HG02870 (cell line): Measurements from ENCODE around the gene GALNT7.

Source experiments
- ATAC-seq: cut with Tn5 transposase; IDR thresholded peaks from one replicate; pipeline ENCODE4 v1.9.1; 2021; ENCODE audit warnings: mild to moderate bottlenecking, moderate library complexity; ENCODE audit not compliant: unreplicated experiment

Gene GALNT7

DNA sequence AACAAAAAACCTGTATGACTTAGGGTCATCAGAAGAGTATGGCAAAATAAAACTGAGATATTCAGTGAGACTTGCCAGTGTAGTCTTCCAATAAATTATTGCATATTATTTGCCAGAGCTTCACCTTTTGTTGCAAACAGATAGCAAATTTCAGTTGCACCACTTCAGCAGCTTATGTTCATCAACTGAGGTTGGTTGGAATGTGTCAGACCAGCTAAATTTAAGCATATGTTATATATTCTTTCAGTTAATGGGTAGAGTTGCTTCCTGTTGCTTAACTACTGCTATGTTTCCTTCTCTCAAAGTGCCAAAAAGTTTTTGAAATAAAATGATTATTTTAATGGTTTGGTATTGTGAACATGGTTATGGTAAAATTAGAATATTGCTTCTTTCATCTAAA, 61.5 kb downstream of the GALNT7 start:
- ATAC-seq, result no peak

GRCh38 chr4:173231916-173232315, 63.3 kb downstream of the GALNT7 start:
- ATAC-seq, result peak; percentile 63

GRCh38 chr4:173233857-173234256, 65.2 kb downstream of the GALNT7 start:
- ATAC-seq, result no peak

- ATAC-seq, result no peak
Observed at GRCh38 chr4:173235050-173235449, 66.4 kb downstream of the GALNT7 start.

DNA sequence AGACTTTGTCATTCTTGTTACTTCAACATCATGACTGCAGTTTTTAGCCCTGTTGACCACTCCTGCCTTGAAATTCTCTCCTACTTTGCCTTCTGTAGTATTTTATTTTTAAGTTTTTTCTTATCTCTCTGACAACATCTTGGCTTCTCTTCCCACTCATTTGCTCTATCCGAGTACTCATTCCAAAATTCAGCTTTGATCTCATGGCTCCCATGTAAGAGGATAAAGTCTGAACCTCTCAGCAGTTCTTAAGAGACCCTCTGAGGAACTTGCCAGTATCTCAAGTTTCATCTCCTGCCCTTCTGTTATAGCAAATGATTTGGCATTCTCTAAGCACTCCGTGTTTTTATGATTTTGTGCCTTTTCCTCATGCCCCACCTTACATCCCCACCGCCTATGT, 67.7 kb downstream of the GALNT7 start:
- no peak for ATAC-seq

DNA sequence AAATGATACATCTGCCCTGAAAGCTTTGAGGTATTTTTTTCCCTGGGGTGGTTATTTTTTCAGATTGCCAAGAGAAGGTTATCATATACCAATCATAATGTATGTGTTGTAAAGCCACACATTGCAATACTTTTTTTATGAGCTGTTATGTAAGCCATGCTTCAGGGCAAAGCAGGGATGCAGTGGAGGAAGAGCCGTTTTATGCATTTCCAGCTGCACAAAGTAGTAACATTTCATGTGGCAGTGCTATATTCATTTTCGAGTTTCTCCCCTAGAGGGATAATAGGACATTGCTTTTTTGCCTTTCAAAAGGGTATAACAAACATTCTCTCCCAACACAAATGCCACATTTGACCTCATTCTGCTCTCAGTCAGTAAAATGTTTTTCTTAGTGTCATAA, 68.5 kb downstream of the GALNT7 start:
- ATAC-seq, result no peak

DNA sequence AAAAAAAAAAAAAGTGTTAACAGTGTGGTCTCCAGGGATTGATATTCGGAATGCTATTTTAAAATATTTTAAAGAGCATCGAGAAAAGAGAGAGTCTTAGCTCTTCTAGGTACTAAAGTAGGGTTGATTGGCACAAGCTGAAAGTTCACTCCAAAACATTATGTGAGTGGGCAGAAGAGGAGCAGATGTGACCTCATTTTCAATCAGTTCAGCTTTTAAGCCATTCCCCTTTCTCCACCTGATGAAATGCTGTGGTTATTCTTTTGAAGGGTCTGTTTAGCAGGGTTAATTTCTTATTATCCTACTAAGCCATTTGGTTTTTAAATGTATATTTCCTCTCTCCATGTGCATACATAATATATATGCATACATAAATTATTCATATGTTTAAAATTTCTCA, 69.2 kb downstream of the GALNT7 start:
- no peak for ATAC-seq

DNA sequence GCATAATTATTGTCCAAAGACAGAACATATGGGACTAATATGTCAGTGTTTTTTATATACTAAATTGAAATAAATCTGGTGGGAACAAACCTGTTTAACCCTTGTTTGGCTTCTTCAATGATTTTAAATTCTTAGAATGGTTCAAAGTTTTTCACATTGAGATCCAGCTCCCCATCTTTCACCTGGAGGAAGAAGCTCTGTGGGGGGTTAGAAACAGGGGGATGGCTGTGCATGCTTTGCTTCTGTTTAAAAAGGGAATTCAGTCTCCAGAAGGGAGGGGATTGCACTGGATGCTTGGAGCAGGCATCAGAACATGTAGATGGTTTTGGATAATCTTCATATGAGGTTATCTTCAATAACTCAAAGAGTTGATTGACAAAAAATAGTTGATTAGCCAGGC, 72.1 kb downstream of the GALNT7 start:
- ATAC-seq, result no peak

DNA sequence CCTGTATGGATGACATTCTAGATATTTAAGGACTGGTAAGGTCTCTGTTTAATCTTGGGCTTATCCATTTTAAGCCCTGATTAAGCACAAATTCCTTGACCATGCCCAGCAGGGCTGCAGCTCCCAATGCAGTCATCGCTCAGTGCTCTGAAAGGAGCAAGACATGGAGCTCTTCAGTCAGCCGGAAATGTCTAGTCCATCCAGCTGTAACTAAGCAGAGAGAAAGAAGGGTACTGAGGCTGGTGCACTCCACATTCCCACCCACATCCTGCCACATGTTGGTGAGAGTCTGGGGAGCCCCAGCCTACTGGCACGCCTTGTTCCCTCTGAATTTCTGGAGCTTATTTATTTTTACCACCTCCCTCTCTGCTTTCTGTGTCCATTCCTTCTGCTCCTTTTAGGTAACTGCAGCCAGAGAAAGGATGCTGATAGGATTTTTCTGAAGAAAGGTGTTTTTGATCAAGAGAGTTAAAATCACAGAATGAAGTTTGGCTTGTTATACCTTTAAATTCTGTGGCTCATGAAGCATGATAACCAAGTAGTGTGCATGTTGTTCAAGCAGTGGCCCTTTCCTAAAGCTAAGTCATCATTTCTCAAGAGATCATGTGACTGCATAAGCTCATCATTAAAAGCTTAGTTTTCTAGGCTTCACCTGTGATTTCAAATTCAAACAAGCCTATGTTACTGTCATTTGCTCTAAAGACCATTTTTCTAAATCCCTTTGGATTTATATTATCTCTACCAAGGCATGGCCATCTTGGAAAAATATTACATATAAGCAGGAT, 74.0 kb downstream of the GALNT7 start:
- no peak for ATAC-seq

DNA sequence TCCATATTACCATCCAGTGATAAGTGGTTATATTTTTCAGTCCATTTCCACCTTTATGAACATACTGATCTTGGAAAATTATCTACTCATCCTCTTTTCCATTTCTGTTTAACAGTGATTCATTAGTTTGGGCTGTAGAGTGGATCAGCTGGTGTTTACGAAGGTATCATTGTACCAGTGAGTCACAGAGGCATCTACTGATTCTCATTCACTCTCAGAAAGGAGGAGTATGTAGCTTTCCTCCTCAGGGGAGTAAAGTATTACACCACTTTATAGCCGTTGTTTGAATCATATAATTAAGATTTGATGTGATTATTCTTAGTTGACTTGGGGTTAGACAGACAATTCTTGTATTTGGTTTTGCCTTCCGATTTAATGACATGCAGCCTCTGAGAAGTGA, 74.7 kb downstream of the GALNT7 start:
- ATAC-seq, result no peak

DNA sequence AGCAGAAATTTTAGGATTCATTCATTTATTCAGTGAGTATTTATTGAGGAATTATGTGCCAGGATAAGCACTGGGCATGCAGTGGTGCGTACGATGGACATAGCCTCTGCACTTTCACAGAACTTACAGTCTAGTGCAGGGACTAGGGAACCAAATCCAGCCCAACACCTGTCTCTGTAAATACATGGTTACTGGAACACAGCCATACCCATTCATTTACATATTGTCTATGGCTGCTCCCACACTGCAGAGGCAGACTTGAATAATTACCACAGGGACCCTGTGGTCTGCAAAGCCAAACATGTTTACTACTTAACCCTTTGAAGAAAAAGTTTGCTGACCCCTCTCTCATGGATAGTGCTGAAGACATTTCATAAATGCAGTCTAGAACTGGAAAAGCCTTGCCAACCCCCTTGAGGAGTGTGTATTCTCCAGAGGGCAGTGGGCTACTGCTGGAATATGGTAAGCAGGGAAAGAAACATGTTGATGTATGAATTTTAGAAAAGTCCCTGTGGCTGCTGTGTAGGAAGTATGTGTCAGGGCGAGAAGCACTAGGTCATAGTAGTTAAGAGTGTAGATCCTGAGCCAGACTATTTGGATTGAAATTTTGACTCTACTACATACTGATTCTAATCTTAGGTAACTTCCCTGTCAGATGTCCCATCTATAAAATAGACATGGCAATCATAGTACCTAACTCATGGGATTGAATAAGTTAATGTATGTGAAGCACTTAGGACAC, 75.5 kb downstream of the GALNT7 start:
- ATAC-seq, result peak; percentile 83

- no peak for ATAC-seq
Observed at GRCh38 chr4:173245952-173246351, 77.3 kb downstream of the GALNT7 start.

DNA sequence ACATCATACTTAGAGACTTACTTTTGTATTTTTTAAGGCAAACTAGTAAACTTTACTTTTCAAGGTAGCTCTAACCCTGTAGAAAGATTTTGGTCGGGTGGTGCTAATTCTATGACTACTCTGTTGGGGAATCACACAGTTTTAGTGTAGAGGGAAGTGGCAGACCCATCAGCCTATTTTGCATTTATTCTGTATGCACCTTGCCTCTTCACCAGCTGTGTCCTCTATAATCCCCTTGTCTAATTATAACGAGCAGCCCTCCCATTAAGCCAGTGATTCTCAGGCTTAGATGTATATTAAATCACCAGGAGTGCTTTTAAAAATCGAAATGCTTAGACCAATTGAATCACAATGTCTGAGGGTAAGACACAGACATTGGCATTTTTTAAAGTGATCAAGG, 78.1 kb downstream of the GALNT7 start:
- ATAC-seq, result peak; percentile 46

DNA sequence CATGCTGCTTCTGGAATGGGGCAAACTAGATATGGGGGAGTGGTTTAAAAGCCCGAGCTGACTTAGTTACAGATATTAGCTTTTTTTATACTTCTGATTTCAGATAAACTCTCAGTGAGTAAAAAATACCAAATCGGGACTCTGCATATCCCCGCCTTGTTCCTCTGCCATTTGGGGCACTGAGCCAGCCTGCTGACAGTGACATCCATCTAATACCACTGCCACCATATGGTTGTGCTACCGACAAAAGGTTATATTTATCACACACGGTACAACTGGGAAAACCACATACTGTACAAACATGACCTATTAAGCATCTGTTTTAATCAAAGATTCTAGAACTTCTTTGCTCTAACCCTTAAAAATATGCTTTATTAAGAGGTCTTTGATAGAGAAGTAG, 78.7 kb downstream of the GALNT7 start:
- no peak for ATAC-seq

DNA sequence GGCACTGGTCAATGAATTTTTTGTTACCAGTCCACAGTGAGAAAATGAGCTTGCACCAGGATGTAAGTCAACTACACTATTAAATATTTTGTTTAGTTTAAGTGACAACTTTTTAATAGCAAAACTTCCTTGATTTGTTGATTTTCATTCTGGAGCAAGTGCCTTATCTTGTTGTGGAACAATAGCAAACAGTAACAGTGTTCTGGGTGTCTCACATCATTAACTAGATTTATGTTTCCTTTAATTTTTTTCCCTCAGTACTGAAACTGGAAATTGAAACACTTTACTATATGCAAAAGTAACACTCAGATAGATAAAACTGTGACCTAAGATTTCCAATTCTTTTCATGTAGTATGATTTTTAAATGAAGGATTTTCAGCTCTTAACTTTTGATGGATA, 80.1 kb downstream of the GALNT7 start:
- no peak for ATAC-seq

DNA sequence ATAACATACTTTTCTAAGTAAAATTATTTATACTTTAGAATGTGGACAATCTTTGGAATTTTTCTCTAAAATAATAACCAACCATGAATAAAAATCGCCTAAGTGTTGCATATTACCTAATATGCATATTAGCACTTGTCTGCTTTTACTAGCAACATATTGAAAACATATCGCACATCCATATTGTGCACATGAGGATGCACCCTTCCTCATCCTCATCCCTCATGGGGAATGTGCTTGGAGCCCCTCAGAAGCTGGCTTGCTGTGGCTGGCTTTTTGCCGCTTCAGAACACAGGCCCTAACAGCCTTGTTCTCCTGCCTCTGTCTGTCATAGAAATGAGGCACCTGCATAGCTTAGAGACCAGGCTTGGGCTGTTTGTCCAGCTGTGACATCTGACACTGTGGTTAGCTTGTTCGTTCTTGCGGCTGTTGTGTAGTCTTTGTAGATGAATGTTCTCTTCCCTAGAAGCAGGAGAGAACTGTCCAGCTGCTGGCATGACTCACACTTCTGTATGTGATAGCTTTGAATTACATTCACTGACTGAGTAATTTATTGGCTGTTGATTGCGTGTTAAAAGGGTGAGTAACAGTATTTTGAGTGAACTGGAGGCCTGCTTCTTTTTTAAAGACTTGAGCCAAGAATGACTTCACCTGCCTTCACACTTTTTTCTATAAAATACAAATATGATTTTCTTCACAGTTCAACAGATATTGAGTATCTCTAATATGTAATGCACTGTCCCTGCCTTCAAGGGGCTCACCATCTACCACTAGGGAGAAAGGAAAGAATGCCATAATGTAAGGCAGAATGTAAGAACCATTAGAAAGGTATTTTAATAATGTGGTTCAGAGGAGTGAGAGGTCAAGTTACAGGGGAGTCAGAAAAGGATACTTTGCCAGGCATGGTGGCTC, 83.7 kb downstream of the GALNT7 start:
- peak; percentile 89 for ATAC-seq

DNA sequence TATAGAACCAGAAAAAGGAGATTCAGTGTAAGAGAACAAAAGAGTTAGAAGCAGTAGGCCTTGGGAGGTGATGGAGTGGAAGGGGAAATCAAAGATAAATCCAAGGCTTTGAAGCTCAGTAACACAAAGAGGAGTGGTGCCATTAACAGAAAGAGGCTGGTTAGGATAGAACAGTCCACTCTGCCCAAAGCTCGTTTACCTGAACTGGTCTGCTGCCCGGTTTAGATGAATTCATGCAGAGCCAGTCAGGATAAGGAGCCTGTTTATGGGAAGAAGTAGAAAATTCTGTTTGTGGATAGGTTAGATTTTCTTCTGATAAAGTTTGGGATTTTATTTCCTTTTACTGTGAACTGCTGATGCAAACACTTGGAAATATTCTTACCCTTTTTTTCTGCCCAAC, 85.0 kb downstream of the GALNT7 start:
- no peak for ATAC-seq

DNA sequence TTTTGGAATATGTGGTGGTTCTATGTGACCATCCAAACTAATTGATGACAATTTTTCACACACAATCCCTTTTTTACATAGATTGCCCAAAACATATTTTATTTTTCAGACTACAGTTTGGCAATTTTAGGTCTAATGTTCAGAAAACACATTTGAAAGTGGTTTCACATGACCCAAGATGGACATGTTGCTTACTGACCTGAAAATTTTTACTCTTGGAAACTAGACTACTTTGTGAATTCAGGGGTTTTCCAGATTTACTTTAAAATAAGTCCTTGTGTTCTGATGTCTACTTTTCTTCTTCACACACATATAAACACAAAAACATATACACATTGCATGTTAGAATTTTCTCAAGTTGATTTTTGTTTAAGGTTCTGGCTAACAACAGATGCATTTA, 86.0 kb downstream of the GALNT7 start:
- ATAC-seq, result peak; percentile 27

DNA sequence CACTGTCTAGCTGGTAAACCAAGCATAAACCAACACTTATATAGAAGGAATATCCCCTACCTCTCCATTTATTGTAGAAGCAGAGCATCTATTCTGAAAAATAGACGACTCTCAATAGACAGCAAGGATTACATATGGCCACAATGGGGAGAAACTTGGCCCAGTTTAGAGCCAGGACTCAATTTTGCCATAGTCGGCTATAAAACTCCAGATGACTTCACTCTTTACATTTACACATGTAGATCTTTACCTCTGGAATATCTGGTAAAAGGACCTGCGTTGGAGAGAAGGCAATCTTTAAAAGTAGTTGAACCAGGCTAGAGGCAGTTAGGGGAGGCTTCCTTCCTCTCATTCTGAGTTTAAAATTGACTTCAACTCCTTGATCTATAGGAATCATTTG, 88.2 kb downstream of the GALNT7 start:
- ATAC-seq, result no peak

DNA sequence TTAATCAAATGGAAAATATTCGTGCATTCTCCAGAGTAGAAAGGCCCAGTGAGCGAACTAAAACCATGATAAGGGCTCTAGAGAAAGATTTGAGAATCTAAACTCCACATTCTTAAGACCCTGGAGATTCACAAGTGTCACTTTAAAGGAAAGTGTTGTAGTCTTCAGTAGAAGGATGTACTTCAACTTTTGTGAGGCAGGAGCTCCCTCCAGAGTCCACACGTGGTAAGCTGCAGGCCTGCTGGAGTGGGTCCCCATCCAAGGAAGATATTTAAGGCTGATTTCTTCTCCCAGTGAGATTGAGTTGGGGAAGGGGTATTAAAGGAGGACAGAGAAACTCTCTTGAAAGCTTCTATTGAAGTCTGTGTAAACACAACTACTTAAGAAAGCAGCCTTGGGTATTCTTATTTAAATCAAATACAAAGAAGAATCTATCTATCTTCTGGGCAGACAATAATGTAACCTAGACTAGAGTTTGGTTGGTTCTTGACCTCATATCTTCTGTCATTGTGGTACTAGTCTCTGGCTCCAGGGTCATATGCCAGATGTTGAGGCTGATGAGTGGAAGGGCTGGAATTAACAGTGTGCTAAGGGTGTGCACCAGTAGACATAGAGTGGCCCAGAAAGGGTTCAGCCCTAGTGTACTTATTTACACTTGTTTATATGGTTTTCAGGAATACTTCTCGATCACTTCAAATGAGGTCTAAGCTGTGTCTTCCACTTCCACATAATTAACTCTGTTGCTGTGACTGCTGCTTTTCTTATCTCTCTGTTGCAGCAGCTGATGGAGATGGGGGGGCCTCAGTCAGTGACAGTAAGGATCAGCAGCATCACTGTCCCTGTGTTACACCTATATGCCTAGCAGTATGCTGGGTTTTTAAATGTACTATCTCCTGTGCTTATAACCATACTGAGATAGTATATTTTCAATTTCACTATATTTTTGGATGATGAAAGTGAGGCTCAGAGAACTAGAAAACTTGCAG, 89.4 kb downstream of the GALNT7 start:
- peak; percentile 88 for ATAC-seq
